ENCODE results near the gene CEP76.

Gene CEP76, protein sequence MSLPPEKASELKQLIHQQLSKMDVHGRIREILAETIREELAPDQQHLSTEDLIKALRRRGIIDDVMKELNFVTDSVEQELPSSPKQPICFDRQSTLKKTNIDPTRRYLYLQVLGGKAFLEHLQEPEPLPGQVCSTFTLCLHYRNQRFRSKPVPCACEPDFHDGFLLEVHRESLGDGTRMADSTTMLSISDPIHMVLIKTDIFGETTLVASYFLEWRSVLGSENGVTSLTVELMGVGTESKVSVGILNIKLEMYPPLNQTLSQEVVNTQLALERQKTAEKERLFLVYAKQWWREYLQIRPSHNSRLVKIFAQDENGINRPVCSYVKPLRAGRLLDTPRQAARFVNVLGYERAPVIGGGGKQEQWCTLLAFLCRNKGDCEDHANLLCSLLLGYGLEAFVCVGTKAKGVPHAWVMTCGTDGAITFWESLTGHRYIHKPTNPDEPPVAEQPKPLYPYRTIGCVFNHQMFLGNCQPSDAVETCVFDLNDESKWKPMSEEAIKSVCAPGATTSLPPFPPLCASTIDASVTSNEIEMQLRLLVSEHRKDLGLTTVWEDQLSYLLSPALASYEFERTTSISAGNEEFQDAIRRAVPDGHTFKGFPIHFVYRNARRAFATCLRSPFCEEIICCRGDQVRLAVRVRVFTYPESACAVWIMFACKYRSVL

DNA sequence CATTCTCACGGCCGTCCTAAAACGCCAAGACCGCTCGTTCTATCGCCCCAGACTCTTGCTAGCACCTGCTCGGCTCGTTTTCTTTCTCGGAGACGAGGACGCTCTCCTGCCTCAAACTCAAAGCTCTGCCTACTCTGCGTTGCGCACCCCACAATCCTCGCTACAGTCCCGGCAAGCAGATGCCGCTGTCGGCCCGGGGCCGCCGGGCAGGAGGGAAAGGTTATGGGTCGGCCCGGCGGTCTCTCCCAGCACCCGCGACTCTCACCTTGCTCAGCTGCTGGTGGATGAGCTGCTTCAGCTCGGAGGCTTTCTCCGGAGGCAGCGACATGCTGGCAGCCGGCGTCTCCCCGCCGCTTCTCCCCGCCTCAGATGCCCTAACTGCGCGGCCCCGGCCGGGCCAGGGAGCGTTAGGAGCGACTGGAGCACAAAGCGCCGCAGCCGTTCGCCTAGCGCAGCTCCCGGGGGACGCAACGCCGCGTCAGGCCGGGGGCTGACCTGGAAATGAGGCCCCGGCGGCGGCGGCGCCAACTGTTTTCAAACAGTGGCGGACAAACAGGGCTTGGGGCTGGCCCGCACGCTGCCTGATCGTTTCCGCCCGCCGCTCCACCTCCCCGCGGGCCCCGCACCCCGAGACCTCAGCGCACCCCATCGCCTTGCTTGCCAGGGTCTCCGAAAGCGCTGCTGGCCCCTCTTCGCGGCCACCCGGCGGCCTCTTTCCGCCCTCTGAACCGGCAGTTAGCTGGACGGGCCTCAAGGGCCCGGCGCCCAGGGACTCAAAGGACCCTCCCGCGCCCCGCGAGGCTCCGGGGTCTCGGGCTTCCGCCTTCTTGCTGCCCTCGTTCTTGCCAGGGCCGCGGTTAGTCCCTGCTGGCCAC is at the start of gene CEP76, which contains the start of gene PSMG2:
TSS of gene CEP76 (minus strand) at position 503 of the 875 bp plus-strand sequence. CDS start at position 328, 175 bp downstream.
TSS of gene PSMG2 (plus strand) at position 822 of the 875 bp plus-strand sequence. CDS start 66 bp downstream, outside the sequence.
- no peaks in the 10 kb centered on the region for H3K27me3 ChIP-seq (ENCODE audit: control insufficient read depth, insufficient read depth, low read length)
- DNase-seq (ENCODE audit: low read depth, low spot score): peak; percentile 41
- H3K4me3 ChIP-seq (ENCODE audit: low read length): peak within 1 kb of the TSS; percentile 85
- no peak within 1 kb of the TSS for H3K27ac ChIP-seq (ENCODE audit: low read length)
- WGBS (ENCODE audit: insufficient coverage, insufficient read length): no CpG with 5 or more reads among the region's 89 CpGs
- no peaks in the 10 kb centered on the region for H3K9me3 ChIP-seq (ENCODE audit: control insufficient read depth, insufficient read depth, low read length)
- H3K4me1 ChIP-seq (ENCODE audit: control insufficient read depth, insufficient read depth, low read length): no peaks in the 10 kb centered on the region
- H3K36me3 ChIP-seq (ENCODE audit: control insufficient read depth, insufficient read depth, low read length): peaks cover 3% of the 10 kb centered on the region; the same call in 1 of the 2 replicates

DNA sequence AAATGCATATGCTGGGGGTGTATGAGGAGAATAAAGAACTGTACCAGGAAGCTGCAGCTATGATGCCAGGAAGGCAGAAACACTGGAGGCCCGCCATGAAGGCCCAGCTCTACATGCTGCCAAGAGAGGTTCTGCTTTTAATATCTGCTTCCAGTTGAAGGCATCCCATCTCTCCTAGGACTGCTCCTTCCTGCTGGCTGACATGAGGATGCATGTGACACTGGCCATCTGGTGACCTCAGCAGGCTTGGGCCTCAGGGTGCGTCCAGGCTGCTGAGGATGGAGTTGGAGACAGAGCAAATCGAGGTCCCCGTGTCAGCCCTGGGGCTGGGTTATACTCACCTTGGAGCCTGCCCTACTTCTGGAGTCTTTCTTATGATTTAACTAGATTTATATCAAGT is 49.4 kb upstream of the CEP76 start:
- WGBS (ENCODE audit: insufficient coverage, insufficient read length): no CpG with 5 or more reads among the region's 4 CpGs
- no peaks in the 10 kb centered on the region for H3K4me1 ChIP-seq (ENCODE audit: control insufficient read depth, insufficient read depth, low read length)
- H3K36me3 ChIP-seq (ENCODE audit: control insufficient read depth, insufficient read depth, low read length): no peaks in the 10 kb centered on the region
- no peaks in the 10 kb centered on the region for H3K9me3 ChIP-seq (ENCODE audit: control insufficient read depth, insufficient read depth, low read length)
- no peak overlapping the region for H3K27ac ChIP-seq (ENCODE audit: low read length)
- no peak overlapping the region for H3K4me3 ChIP-seq (ENCODE audit: low read length)
- H3K27me3 ChIP-seq (ENCODE audit: control insufficient read depth, insufficient read depth, low read length): no peaks in the 10 kb centered on the region
- DNase-seq (ENCODE audit: low read depth, low spot score): no peak

GRCh38 chr18:12751503-12751884 is 49.0 kb upstream of the CEP76 start:
- H3K27ac ChIP-seq (ENCODE audit: low read length): no peak overlapping the region
- DNase-seq (ENCODE audit: low read depth, low spot score): no peak
- no peaks in the 10 kb centered on the region for H3K27me3 ChIP-seq (ENCODE audit: control insufficient read depth, insufficient read depth, low read length)
- H3K4me3 ChIP-seq (ENCODE audit: low read length): no peak overlapping the region
- H3K36me3 ChIP-seq (ENCODE audit: control insufficient read depth, insufficient read depth, low read length): no peaks in the 10 kb centered on the region
- whole genome bisulfite sequencing (ENCODE audit: insufficient coverage, insufficient read length): no CpG with 5 or more reads among the region's 5 CpGs
- no peaks in the 10 kb centered on the region for H3K9me3 ChIP-seq (ENCODE audit: control insufficient read depth, insufficient read depth, low read length)
- no peaks in the 10 kb centered on the region for H3K4me1 ChIP-seq (ENCODE audit: control insufficient read depth, insufficient read depth, low read length)

DNA sequence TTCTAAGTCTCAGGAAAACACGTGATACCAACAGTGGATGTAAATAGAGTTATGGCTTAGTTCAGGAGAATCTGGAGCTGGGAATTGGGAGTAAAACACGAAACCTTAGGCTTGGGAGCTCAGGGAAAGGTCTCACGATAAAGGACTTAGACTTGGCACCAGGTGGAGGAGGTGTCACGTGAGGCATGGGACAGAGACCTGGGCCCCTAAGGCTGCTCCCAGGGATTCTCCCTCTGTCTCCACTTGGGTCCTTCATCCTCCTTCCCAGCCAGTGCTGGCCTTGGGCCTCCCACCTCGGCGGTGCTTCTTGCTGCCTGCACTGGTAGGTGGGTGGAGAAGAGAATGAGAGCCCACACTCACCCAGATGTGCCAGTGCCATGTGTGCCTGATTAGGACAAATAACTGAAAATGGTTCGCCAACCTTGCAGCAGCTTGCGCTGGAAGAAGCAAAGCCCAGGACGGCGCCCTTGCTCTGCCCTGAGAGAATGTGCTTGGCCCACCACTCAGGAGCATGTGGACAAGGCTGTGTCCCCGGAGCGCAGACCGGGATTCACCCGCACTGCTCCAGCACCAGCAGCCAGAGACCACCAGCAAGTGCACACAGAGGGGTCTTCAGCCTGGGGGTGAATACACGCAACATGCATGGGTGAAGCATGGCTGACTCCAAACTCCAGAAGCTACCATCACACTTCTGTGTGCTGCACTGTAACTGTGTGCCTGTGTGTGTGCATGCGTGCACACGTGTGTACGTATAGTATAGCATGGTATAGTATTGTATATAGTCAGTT is 48.4 kb upstream of the CEP76 start:
- H3K4me1 ChIP-seq (ENCODE audit: control insufficient read depth, insufficient read depth, low read length): no peaks in the 10 kb centered on the region
- no peak overlapping the region for H3K27ac ChIP-seq (ENCODE audit: low read length)
- DNase-seq (ENCODE audit: low read depth, low spot score): no peak
- no CpG with 5 or more reads among the region's 18 CpGs for WGBS (ENCODE audit: insufficient coverage, insufficient read length)
- H3K4me3 ChIP-seq (ENCODE audit: low read length): no peak overlapping the region
- no peaks in the 10 kb centered on the region for H3K36me3 ChIP-seq (ENCODE audit: control insufficient read depth, insufficient read depth, low read length)
- H3K27me3 ChIP-seq (ENCODE audit: control insufficient read depth, insufficient read depth, low read length): no peaks in the 10 kb centered on the region
- H3K9me3 ChIP-seq (ENCODE audit: control insufficient read depth, insufficient read depth, low read length): no peaks in the 10 kb centered on the region

DNA sequence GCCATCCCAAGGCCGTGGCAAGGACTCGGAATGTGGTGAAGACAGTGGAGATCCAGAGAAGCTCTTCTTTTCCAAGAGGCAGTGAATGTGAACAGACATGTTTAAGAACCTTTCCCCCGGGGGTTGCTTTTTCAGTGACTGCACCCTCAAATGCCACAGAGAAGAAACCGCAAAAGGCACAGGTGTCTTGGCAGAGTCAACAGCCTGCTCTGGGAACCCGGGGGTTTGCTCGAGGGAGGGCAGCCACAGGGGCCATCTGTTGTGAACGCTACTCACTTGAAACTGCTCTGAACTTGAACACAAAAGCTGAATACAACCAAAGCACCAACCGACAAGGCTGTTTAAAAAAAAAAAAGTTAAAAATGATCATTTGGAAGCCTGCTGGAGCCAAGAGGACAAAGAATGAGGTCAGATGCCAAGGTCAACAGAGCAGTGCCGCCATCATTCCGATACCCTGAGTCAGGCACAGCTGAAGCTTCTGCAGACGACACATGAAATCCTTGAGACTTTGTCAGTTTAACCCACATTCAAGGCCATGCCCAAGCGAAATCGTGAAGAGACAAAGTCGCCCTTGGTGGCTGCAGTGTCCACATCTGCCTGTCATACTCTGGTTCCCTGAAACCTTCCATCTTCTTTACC is 47.7 kb upstream of the CEP76 start:
- no peak for DNase-seq (ENCODE audit: low read depth, low spot score)
- H3K27ac ChIP-seq (ENCODE audit: low read length): no peak overlapping the region
- H3K36me3 ChIP-seq (ENCODE audit: control insufficient read depth, insufficient read depth, low read length): no peaks in the 10 kb centered on the region
- no peak overlapping the region for H3K4me3 ChIP-seq (ENCODE audit: low read length)
- no peaks in the 10 kb centered on the region for H3K27me3 ChIP-seq (ENCODE audit: control insufficient read depth, insufficient read depth, low read length)
- no peaks in the 10 kb centered on the region for H3K9me3 ChIP-seq (ENCODE audit: control insufficient read depth, insufficient read depth, low read length)
- H3K4me1 ChIP-seq (ENCODE audit: control insufficient read depth, insufficient read depth, low read length): no peaks in the 10 kb centered on the region
- whole genome bisulfite sequencing (ENCODE audit: insufficient coverage, insufficient read length): no CpG with 5 or more reads among the region's 14 CpGs

DNA sequence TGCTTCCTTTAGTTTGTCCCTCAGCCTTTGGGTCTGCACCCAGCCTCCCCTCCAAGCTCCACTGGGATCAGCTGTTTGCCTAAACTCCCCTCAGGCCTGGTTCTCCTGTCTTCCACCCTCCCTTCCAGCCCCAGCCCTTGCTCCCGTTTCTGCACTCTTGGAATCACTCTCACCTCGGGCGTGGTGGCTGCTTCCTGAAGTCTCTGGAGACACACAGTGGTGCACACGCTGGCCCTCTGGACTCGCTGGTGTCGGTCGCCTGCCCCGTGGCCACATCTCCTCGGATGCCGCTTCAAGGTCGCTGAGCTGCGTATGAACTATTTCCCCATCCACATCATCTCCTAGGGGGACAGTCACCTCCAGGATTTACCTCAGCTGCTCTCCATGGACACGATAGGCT is 46.6 kb upstream of the CEP76 start:
- Histone ChIP-seq H3K36me3 (ENCODE audit: control insufficient read depth, insufficient read depth, low read length) (no peaks in the 10 kb centered on the region), H3K4me1 (ENCODE audit: control insufficient read depth, insufficient read depth, low read length) (no peaks in the 10 kb centered on the region), H3K9me3 (ENCODE audit: control insufficient read depth, insufficient read depth, low read length) (no peaks in the 10 kb centered on the region), H3K27me3 (ENCODE audit: control insufficient read depth, insufficient read depth, low read length) (no peaks in the 10 kb centered on the region), H3K4me3 (ENCODE audit: low read length) (no peak overlapping the region), H3K27ac (ENCODE audit: low read length) (no peak overlapping the region)
- no peak for DNase-seq (ENCODE audit: low read depth, low spot score)
- WGBS (ENCODE audit: insufficient coverage, insufficient read length): no CpG with 5 or more reads among the region's 13 CpGs

- no CpG with 5 or more reads among the region's 5 CpGs for WGBS (ENCODE audit: insufficient coverage, insufficient read length)
- H3K27ac ChIP-seq (ENCODE audit: low read length): no peak overlapping the region
- no peaks in the 10 kb centered on the region for H3K9me3 ChIP-seq (ENCODE audit: control insufficient read depth, insufficient read depth, low read length)
- DNase-seq (ENCODE audit: low read depth, low spot score): no peak
- no peak overlapping the region for H3K4me3 ChIP-seq (ENCODE audit: low read length)
- H3K36me3 ChIP-seq (ENCODE audit: control insufficient read depth, insufficient read depth, low read length): no peaks in the 10 kb centered on the region
- no peaks in the 10 kb centered on the region for H3K4me1 ChIP-seq (ENCODE audit: control insufficient read depth, insufficient read depth, low read length)
- H3K27me3 ChIP-seq (ENCODE audit: control insufficient read depth, insufficient read depth, low read length): no peaks in the 10 kb centered on the region
Measured at GRCh38 chr18:12748671-12749070, 46.1 kb upstream of the CEP76 start.

- no peaks in the 10 kb centered on the region for H3K36me3 ChIP-seq (ENCODE audit: control insufficient read depth, insufficient read depth, low read length)
- WGBS (ENCODE audit: insufficient coverage, insufficient read length): no CpG with 5 or more reads among the region's 8 CpGs
Measured at GRCh38 chr18:12747530-12748315, 45.2 kb upstream of the CEP76 start.

More at GRCh38 chr18:12747530-12748315, 45.2 kb upstream of the CEP76 start:
- Histone ChIP-seq H3K4me1 (ENCODE audit: control insufficient read depth, insufficient read depth, low read length) (no peaks in the 10 kb centered on the region), H3K27ac (ENCODE audit: low read length) (no peak overlapping the region), H3K4me3 (ENCODE audit: low read length) (no peak overlapping the region), H3K27me3 (ENCODE audit: control insufficient read depth, insufficient read depth, low read length) (no peaks in the 10 kb centered on the region), H3K9me3 (ENCODE audit: control insufficient read depth, insufficient read depth, low read length) (no peaks in the 10 kb centered on the region)
- DNase-seq (ENCODE audit: low read depth, low spot score): no peak
